GM18520 (cell line): ENCODE results near the gene MTF1.
"Not testable (repeated sequence)": the region's sequence is repeated elsewhere in the genome, so short reads cannot be mapped to it uniquely, and the experiment has no call there.

Experiments used
- ATAC-seq: cut with Tn5 transposase; IDR thresholded peaks from one replicate; pipeline ENCODE4 v1.9.1; 2021; ENCODE audit not compliant: unreplicated experiment

Gene MTF1

GRCh38 chr1:37859507-37860345, at the start of gene MTF1:
TSS of gene MTF1 (minus strand) at chr1:37859592. CDS start at chr1:37857658, 1,934 bp downstream.
- peak; percentile 94 for ATAC-seq

- not testable (repeated sequence) for ATAC-seq
Measured at GRCh38 chr1:37908531-37908930, 49.1 kb upstream of the MTF1 start.

GRCh38 chr1:37907416-37908125, 48.2 kb upstream of the MTF1 start:
- not testable (repeated sequence) for ATAC-seq

- ATAC-seq, result not testable (repeated sequence)
Measured at GRCh38 chr1:37906591-37906990, 47.2 kb upstream of the MTF1 start.

GRCh38 chr1:37905727-37906126, 46.3 kb upstream of the MTF1 start:
- ATAC-seq, result no peak

- ATAC-seq, result not testable (repeated sequence)
Measured at GRCh38 chr1:37903921-37904320, 44.5 kb upstream of the MTF1 start.

GRCh38 chr1:37902983-37903382, 43.6 kb upstream of the MTF1 start:
- ATAC-seq, result no peak

- ATAC-seq, result no peak
Measured at GRCh38 chr1:37901893-37902225, 42.5 kb upstream of the MTF1 start.

GRCh38 chr1:37901191-37901892, 42.0 kb upstream of the MTF1 start:
- peak; percentile 65 for ATAC-seq

GRCh38 chr1:37897563-37897962, 38.2 kb upstream of the MTF1 start:
- not testable (repeated sequence) for ATAC-seq

- no peak for ATAC-seq
Measured at GRCh38 chr1:37893673-37894072, 34.3 kb upstream of the MTF1 start.

GRCh38 chr1:37892151-37893047, 33.0 kb upstream of the MTF1 start:
- ATAC-seq, result no peak

- ATAC-seq, result no peak
Measured at GRCh38 chr1:37890378-37891014, 31.1 kb upstream of the MTF1 start.

- ATAC-seq, result no peak
Measured at GRCh38 chr1:37888022-37888700, 28.8 kb upstream of the MTF1 start.

GRCh38 chr1:37884145-37884544, 24.8 kb upstream of the MTF1 start:
- ATAC-seq, result no peak

GRCh38 chr1:37883671-37884070, 24.3 kb upstream of the MTF1 start:
- no peak for ATAC-seq

- ATAC-seq, result no peak
Measured at GRCh38 chr1:37879865-37880264, 20.5 kb upstream of the MTF1 start.

GRCh38 chr1:37878071-37878470, 18.7 kb upstream of the MTF1 start:
- no peak for ATAC-seq

- no peak for ATAC-seq
Measured at GRCh38 chr1:37875833-37876232, 16.4 kb upstream of the MTF1 start.

- ATAC-seq, result no peak
Measured at GRCh38 chr1:37872692-37873091, 13.3 kb upstream of the MTF1 start.
